Epithelial cell of proximal tubule (primary cell): ENCODE results near the gene RC3H2. TPM values are rescaled to one million over a fixed set of nuclear protein-coding genes. Genes with fewer than 3 reads are reported as not detected.

Experiments
- DNase-seq: peaks from one replicate; pipeline ENCODE4 v3.0.0-alpha.2; 2011; ENCODE audit warnings: low read depth
- H3K4me3 ChIP-seq: 2 replicates; pipeline ENCODE4 v1.5.1; 2011; ENCODE audit warnings: low read depth, mild to moderate bottlenecking, low read length
- total RNA-seq: library from RNA; depleted of rRNA; stranded (reverse); fragments of >200 nt; gene quantifications from 2 replicates; pipeline ENCODE4 v1.2.3, GENCODE V29; 2015
- TF ChIP-seq, protein P1 (sequence below): conservative IDR thresholded peaks from 2 replicates; pipeline ENCODE4 v1.5.1; 2012; ENCODE audit warnings: low read depth, mild to moderate bottlenecking, low read length

The RC3H2 gene
- total RNA-seq, 1 donor from 2014 or later = 26.1 TPM

DNA sequence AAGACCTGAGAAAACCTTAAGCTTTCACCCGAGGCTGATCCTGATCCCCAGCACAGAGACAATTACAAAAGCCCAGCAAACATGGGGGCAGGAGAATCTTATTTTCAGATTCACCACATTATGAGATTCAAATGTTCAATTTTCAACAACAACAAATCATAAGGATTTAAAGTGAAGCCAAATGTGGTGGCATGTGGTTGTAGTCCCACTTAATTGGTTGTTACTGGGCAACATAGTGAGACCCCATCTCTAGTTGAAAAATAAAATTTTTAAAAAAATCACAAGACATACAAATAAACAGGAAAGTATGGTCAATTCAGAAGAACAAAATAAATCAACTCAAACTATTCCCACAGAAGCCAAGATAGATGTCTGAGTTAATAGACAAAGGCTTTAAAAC is 31.7 kb upstream of the RC3H2 start:
- TF ChIP-seq, protein P1, sequence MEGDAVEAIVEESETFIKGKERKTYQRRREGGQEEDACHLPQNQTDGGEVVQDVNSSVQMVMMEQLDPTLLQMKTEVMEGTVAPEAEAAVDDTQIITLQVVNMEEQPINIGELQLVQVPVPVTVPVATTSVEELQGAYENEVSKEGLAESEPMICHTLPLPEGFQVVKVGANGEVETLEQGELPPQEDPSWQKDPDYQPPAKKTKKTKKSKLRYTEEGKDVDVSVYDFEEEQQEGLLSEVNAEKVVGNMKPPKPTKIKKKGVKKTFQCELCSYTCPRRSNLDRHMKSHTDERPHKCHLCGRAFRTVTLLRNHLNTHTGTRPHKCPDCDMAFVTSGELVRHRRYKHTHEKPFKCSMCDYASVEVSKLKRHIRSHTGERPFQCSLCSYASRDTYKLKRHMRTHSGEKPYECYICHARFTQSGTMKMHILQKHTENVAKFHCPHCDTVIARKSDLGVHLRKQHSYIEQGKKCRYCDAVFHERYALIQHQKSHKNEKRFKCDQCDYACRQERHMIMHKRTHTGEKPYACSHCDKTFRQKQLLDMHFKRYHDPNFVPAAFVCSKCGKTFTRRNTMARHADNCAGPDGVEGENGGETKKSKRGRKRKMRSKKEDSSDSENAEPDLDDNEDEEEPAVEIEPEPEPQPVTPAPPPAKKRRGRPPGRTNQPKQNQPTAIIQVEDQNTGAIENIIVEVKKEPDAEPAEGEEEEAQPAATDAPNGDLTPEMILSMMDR = no peak

DNA sequence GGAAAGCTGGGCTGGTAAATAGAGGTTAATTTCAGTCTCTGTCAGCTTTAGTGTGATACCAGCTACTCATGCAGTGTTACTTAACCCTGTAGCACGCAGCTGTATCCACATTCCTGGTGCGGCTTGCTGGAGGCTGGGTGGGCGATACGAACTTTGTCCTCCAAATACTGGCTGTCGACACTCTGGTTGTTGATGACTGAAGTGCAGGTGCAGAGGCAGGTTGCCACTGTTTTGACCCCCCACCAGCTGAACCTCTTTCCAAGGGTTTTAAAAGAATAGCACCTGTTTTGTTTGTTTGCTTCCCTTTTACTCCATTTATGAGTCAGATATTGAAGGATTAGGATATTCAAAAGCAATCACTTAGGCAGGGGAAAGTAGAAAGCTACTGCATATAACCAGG is 31.3 kb upstream of the RC3H2 start:
- TF ChIP-seq, protein P1 = no peak
- DNase-seq = no peak

More for the DNA sequence above, 31.7 kb upstream of the RC3H2 start:
- no peak for DNase-seq
- no peak overlapping the region for H3K4me3 ChIP-seq

DNA sequence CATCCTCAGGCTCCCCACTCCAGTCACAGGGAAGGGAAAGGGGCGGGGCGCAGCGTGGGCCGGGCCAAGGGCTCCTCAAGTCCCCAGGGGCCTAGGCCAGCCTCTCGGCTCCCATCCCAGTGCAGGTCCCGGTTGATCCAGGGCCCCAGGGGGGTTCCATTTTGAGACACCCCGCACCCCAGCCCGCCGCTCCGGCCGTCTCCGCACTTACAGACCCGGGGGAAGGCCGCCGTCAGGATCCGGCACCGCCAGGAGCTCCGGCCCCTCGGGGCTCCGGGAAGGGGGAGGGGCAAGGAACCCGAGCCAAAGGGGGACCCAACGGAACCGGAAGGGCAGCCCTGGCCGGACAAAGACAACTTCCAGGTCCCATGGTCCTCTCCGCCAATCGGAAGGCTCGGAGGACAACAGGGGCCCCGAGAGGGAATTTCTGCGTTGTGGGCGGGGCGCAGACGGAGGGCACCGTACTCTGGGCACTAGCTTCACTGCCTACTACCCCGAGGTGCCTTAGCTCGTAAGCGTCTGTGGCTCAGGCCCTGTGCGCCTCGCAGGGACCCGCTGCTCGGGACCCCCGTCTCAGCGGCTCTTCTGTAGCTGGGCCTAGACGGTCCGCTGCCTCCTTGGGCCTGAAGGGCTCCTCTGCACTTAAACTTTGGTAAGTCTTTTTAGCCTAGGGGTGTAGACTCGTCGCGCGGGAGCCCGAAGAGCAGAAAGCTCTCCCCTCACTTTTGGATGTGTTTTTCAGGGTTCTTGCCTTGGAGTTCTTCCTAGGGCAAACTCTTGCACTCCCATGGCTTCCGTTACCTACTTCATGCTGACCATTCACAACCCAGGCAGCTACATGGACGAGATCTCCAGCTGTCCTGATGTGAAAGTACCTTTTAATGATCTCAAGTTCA is 26.3 kb upstream of the RC3H2 start, which contains the start of gene ZBTB26:
ZBTB26 (minus strand) TSS at position 287 of the 896 bp plus-strand sequence. CDS start 11,578 bp downstream, outside the sequence.
- H3K4me3 ChIP-seq = peak within 1 kb of the TSS; percentile 90
- DNase-seq = peak; percentile 48
- TF ChIP-seq, protein P1 = no peak

More for the DNA sequence above, 31.3 kb upstream of the RC3H2 start:
- H3K4me3 ChIP-seq = no peak overlapping the region

DNA sequence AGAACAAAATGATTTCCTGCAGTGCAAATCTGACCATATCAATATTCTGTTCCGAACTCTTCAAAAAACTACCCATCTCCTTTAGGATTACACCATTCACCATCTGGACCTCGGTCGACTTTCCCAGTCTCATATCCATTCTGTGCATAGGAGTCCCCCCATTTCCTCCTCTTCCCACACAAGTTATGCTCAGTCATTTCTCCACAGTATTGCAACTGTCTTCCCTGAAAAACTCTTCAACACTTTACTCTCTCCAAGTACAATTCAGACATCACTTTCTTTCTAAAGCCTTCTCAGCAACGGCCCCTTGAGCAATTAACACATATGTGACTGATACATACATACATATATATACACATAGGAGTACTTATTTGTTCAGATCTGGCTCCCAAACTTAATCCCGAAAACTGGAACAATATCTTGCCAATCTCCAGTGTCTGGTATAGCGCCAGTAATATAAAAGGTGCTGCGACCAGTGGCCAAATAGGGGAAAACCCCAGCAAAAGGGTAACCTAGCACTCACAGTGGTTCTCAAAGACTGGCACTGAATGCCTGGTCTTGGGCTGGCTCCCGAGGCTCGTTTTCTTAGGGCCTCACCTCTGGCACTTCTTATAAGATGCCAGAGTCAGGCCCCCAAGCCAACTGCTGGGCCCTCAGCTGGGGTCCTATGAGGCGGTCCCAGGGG is 25.5 kb upstream of the RC3H2 start:
- H3K4me3 ChIP-seq = peak overlapping the region; percentile 90
- TF ChIP-seq, protein P1 = no peak
- DNase-seq = no peak

DNA sequence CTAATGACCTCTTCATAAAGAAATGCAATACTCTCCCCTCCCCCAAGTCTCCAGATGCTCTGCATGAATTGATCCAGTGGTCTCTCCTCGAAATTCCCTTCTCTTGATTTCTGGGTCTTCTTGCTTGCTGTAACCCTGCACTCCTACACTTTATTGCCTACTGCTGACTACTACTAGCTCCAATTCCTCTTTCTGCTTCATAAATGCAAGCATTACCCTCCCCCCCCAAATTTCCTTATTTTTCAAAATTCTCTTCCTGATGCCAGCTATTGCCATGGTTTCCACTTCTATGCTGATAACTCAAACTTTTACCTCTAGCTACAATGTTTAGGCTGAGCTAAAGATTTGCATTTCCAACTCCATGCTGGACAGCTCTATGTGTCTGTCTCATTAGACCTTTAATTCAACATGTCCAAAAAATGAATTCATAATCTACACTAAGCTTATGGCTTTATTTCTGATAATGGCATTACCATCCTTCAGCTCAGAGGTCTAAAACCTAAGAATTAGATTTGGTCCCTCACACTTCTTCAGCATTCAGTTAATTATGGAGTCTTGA is 24.7 kb upstream of the RC3H2 start:
- no peak for DNase-seq
- TF ChIP-seq, protein P1 = no peak
- peak overlapping the region; percentile 90 for H3K4me3 ChIP-seq

DNA sequence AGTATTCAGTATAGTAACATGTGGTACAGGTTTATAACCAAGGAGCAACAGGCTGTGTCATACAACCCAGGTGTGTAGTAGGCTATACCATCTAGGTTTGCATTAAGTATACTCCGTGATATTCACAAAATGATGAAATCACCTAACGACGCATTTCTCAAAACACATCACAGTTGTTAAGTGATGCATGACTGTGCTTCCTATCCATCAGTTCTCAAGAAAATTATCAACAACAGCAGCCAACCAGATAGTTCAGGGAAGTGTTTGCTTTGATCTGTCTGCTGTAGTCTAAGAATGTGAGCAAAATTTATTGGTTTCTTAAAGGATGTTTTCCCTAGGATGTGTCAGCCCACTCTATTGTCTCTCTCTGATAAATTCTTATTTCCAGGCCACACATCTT is 18.8 kb upstream of the RC3H2 start:
- no peak overlapping the region for H3K4me3 ChIP-seq
- no peak for DNase-seq
- TF ChIP-seq, protein P1 = no peak
